Measurements from ENCODE around the gene SSUH2. TPM values are rescaled to one million over a fixed set of nuclear protein-coding genes. Genes with fewer than 3 reads are reported as not detected.

Gene SSUH2
- total and polyA plus RNA-seq, 3 donors from 2014 or later = 9.8 to 28.9 (median 15.0) TPM

DNA sequence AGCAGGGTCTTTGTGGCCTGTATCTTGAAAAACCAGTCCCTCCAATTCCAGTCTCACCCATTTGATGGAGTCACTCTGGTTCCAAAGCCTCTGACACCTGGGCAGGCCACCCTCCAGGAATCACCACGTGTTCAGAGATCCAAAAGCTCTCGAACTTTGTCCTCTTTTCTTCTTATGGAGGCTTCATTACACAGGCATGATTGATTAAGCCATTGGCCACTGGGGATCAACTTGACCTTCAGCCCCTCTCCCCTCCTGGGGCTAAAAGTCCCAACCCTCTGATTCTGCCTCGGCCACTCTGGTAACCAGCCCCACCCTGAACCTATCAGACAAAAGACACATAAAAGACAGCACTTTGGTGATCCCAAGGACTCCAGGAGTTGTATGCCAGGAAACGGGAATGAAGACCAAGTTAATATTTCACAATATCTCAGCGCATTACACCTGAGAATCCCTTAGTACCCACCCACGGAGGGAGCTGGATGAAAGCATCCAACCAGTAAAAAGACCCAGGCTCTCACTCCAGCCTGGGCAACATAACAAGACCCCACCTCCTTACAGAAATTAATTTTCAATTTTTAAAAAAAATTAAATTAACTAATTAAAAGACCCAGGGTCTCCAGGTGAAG, 23.0 kb upstream of the SSUH2 start:
- TF ChIP-seq, protein P1, sequence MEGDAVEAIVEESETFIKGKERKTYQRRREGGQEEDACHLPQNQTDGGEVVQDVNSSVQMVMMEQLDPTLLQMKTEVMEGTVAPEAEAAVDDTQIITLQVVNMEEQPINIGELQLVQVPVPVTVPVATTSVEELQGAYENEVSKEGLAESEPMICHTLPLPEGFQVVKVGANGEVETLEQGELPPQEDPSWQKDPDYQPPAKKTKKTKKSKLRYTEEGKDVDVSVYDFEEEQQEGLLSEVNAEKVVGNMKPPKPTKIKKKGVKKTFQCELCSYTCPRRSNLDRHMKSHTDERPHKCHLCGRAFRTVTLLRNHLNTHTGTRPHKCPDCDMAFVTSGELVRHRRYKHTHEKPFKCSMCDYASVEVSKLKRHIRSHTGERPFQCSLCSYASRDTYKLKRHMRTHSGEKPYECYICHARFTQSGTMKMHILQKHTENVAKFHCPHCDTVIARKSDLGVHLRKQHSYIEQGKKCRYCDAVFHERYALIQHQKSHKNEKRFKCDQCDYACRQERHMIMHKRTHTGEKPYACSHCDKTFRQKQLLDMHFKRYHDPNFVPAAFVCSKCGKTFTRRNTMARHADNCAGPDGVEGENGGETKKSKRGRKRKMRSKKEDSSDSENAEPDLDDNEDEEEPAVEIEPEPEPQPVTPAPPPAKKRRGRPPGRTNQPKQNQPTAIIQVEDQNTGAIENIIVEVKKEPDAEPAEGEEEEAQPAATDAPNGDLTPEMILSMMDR (IDR thresholded peaks at IDR 0.05) = no peak
- no peak for TF ChIP-seq POLR2A (IDR thresholded peaks at IDR 0.05)
- Histone ChIP-seq H3K27me3 (no peaks in the 10 kb centered on the region), H3K4me3 (no peak overlapping the region), H3K27ac (no peak overlapping the region), H3K36me3 (ENCODE audit: low read depth, missing control alignments) (no peaks in the 10 kb centered on the region), H3K4me1 (peaks cover 8% of the 10 kb centered on the region), H3K9me3 (no peaks in the 10 kb centered on the region)
- DNase-seq = no peak
- intact Hi-C loops (cut with DNase I; ENCODE audit: low total_unique reads) = no loop called here
- WGBS, 2 donors = 90 to 93% methylated on average over 6 of the region's 6 CpGs

DNA sequence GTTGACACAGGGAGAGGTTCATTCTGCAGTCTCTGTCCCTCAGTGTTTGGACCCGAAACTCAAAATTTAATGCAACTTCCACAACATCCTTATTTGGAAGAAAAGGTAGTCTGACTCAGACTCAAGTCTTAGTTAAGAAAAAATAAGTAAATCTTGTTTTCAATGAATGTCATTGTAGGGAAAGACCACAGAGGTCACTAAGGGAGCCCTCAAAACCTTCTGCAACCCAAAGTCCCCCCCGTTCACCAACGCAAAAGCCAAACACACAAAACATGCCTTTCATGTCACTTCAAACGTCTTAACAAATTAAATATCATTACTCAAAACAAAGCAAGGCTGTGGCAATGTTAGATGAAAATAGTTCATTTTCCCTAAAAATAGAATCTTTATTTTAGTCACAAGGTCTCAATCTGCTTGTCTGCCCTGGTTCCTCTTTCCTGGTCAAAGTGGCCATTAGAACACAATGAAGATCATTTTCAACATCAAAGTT, 20.9 kb upstream of the SSUH2 start:
- peaks cover 15% of the 10 kb centered on the region for H3K4me1 ChIP-seq
- H3K4me3 ChIP-seq = no peak overlapping the region
- no peaks in the 10 kb centered on the region for H3K27me3 ChIP-seq
- H3K36me3 ChIP-seq (ENCODE audit: low read depth, missing control alignments) = no peaks in the 10 kb centered on the region
- 65 to 68% methylated on average over 4 of the region's 4 CpGs for WGBS, 2 donors
- TF ChIP-seq, protein P1 (IDR thresholded peaks at IDR 0.05) = no peak
- TF ChIP-seq POLR2A (IDR thresholded peaks at IDR 0.05) = no peak
- no peak overlapping the region for H3K27ac ChIP-seq
- no peaks in the 10 kb centered on the region for H3K9me3 ChIP-seq
- intact Hi-C loops (cut with DNase I; ENCODE audit: low total_unique reads) = no loop called here
- no peak for DNase-seq

DNA sequence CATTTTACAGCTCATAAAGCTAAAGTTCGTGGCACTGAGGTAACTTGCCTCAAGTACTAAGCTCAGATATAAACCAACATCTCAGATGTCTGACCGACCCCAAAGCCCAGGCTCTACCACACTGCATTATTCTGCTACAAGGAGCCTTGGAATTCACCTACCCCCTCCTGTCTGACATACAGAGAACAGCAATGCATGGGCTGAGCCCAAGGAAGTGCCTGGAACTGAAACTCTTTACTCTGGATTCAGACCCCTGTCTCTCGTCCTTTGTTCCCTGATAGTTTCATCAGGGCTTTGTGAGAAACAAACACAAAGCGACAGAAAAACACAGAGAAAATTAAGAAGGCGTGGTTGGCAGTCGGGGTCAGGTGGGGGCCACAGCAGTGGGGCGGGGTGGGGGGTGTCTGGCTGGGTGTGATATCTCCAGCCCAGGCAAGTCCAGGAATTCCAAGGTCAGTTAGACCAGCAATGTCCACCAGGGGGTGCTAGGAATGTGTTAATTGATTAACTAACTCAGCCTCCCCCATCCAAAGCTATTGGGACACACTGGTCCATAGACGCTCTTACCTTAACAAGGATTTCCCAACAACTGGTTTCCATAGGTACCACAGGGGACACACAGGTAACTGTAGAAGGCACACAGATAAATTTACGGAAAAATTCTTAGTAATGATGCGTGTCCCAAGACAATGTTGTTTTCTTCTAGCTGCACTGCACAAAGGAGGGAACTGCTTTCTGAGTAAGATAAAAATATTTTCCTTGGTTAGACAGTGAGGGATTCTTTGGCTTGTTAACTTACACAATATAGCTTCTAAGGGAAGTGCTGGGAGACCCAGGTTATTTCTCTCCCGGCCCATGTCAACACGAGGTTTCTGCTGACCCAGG, 18.8 kb upstream of the SSUH2 start:
- no peaks in the 10 kb centered on the region for H3K9me3 ChIP-seq
- TF ChIP-seq, protein P1 (IDR thresholded peaks at IDR 0.05) = peak in 2 of 3 experiments; percentile 29 to 67
- TF ChIP-seq POLR2A (IDR thresholded peaks at IDR 0.05) = no peak
- H3K27me3 ChIP-seq = no peaks in the 10 kb centered on the region
- DNase-seq = peak; percentile 92
- H3K27ac ChIP-seq = no peak overlapping the region
- WGBS, 2 donors = 61 to 67% methylated on average over 12 of the region's 12 CpGs
- intact Hi-C loops (cut with DNase I; ENCODE audit: low total_unique reads) = no loop called here
- H3K36me3 ChIP-seq (ENCODE audit: low read depth, missing control alignments) = no peaks in the 10 kb centered on the region
- H3K4me3 ChIP-seq = no peak overlapping the region
- peaks cover 26% of the 10 kb centered on the region for H3K4me1 ChIP-seq

DNA sequence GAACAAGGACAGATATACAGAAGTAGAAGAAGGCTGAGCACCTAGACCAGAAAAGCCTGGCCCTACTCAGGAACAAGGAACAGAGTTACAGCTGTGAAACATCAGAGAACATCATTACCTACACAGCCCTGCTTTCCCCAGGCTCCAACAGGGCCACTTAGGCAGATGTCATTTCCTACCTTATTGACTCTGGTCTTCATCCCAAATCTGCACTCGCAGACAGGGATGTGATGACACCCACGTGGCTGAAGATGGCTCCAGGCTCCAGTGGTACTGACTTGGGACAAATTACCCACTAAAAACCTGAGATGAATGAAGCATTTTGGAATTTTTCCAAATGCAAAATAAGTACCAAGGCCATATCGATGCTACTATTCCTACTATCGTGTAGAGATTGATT, 18.0 kb upstream of the SSUH2 start:
- no peak for DNase-seq
- peaks cover 35% of the 10 kb centered on the region for H3K4me1 ChIP-seq
- H3K9me3 ChIP-seq = no peaks in the 10 kb centered on the region
- H3K36me3 ChIP-seq (ENCODE audit: low read depth, missing control alignments) = no peaks in the 10 kb centered on the region
- H3K27ac ChIP-seq = no peak overlapping the region
- intact Hi-C loops (cut with DNase I; ENCODE audit: low total_unique reads) = no loop called here
- 44 to 69% methylated on average over 4 of the region's 4 CpGs for WGBS, 2 donors
- no peaks in the 10 kb centered on the region for H3K27me3 ChIP-seq
- H3K4me3 ChIP-seq = no peak overlapping the region
- TF ChIP-seq, protein P1 (IDR thresholded peaks at IDR 0.05) = no peak
- TF ChIP-seq POLR2A (IDR thresholded peaks at IDR 0.05) = no peak

Measured in testis (tissue), 3 donors.